ENCODE results near the gene CISH.

DNA sequence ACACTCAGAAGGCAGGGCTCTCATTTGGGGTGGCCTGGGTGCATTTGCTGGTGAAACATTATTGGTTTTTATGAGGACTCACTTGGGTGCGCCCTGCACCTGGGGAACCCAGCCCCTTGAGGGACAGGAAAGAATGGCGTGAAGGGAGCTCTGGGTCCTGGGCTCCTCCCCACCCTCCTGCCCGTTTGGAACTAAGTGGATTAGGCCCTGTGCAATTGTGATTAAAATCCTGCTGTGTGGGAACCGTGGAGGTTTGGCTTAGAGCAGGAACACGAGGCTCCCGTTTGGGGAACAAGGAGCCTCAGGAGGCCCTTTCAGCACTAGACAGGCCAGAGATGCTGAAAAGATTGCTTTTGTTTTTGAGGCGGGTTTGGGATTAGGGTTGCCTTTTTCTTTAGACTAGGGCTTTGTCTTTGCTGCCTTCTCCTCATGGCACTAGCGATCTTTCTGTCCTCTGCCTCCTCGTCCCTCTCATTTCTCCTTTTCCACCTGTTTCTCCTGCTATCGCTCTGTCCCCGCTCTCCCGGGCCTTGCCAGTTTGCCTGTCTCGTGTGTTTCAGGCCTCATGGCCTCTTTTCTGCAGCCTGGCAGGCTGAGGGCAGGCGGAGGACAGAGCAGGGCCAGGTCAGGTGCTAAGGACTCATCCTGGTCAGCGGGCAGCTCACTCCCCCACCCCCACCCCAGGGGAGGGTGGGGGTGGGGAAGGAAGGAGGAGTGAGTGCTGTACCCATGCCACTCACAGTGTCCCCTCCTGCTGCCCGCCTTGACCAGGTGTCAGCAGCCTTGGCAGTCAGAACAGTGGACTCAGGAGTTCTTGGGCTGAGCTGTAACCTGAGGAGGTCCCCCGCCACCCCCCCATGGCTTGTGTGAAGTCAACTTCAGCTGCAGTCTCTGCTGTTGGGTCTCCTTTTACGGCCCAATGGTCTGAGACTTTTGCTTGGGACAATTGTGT, 13.9 kb upstream of the CISH start:
- TF ChIP-seq CTCF (IDR thresholded peaks at IDR 0.05) (no peak), POLR2A (IDR thresholded peaks at IDR 0.05) (no peak)

Data from testis (tissue), 2 donors.